ENCODE data around the gene ABCA8. TPM values are rescaled to one million over a fixed set of nuclear protein-coding genes. Genes with fewer than 3 reads are reported as not detected.
A peak's percentile ranks its signal among the peaks of the same experiment; 100 is the strongest.

The ABCA8 gene
- total and polyA plus RNA-seq, 10 of the 15 experiments (the other 5 are each of a cell fraction or from before 2014, with no cell fraction given) = 0.05 to 0.15 TPM; not detected in 8

DNA sequence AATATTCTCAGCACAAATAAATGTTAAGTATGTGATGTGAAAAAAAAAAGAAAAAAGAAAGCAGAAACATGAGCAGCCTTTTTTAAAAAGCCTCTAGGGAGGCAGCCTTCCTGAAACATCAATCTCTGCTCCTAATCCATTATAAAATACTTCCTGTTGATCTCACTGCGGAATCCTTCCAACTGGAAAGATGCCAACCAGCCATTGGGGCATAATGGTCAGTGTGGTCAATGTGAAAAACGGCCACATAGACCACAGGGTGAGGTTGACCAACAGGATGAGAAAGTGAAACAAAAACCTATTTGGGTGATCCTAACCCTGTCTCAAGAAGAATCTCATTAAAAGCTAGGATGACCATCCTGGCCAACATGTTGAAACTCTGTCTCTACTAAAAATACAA, 26.1 kb upstream of the ABCA8 start (continued):
- TF ChIP-seq, protein P1, sequence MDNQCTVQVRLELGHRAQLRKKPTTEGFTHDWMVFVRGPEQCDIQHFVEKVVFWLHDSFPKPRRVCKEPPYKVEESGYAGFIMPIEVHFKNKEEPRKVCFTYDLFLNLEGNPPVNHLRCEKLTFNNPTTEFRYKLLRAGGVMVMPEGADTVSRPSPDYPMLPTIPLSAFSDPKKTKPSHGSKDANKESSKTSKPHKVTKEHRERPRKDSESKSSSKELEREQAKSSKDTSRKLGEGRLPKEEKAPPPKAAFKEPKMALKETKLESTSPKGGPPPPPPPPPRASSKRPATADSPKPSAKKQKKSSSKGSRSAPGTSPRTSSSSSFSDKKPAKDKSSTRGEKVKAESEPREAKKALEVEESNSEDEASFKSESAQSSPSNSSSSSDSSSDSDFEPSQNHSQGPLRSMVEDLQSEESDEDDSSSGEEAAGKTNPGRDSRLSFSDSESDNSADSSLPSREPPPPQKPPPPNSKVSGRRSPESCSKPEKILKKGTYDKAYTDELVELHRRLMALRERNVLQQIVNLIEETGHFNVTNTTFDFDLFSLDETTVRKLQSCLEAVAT (IDR thresholded peaks at IDR 0.05) = peak; percentile 46; the same call in 1 of the 2 replicates
- TF ChIP-seq ETV6 (conservative IDR thresholded peaks at IDR 0.05 in 1 of 2, IDR thresholded peaks at IDR 0.05 in 1 of 2; ENCODE audit: borderline replicate concordance in 1 of 2, low read depth in 1 of 2) (no peak), YY1 (IDR thresholded peaks at IDR 0.05; ENCODE audit: low read depth, low read length) (no peak), IKZF1 (conservative IDR thresholded peaks at IDR 0.05) (peak; percentile 71), RUNX3 (IDR thresholded peaks at IDR 0.05; ENCODE audit: low read length) (peak; percentile 77), STAT1 (conservative IDR thresholded peaks at IDR 0.05) (no peak), SREBF1 (IDR thresholded peaks at IDR 0.05; ENCODE audit: low read length) (no peak), RCOR1 (conservative IDR thresholded peaks at IDR 0.05; ENCODE audit: low read depth, low read length) (no peak), ZBTB33 (IDR thresholded peaks at IDR 0.05) (no peak), MEF2B (IDR thresholded peaks at IDR 0.05; ENCODE audit: partially characterized antibody, poor library complexity, severe bottlenecking) (no peak), CEBPB (IDR thresholded peaks at IDR 0.05; ENCODE audit: borderline replicate concordance in 1 of 2, low read depth in 2 of 2, low read length in 2 of 2) (no peak), POLR2A (IDR thresholded peaks at IDR 0.05; ENCODE audit: low read depth, low read length) (no peak), PBX3 (IDR thresholded peaks at IDR 0.05; ENCODE audit: insufficient replicate concordance, low read depth, low read length) (no peak), NFXL1 (IDR thresholded peaks at IDR 0.05; ENCODE audit: borderline replicate concordance) (no peak), ZNF207 (IDR thresholded peaks at IDR 0.05; ENCODE audit: borderline replicate concordance) (no peak), JUND (IDR thresholded peaks at IDR 0.05; ENCODE audit: low read depth, low read length) (no peak)
- TF ChIP-seq, protein P2, sequence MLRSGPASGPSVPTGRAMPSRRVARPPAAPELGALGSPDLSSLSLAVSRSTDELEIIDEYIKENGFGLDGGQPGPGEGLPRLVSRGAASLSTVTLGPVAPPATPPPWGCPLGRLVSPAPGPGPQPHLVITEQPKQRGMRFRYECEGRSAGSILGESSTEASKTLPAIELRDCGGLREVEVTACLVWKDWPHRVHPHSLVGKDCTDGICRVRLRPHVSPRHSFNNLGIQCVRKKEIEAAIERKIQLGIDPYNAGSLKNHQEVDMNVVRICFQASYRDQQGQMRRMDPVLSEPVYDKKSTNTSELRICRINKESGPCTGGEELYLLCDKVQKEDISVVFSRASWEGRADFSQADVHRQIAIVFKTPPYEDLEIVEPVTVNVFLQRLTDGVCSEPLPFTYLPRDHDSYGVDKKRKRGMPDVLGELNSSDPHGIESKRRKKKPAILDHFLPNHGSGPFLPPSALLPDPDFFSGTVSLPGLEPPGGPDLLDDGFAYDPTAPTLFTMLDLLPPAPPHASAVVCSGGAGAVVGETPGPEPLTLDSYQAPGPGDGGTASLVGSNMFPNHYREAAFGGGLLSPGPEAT (IDR thresholded peaks at IDR 0.05; ENCODE audit: low read depth) = no peak
- TF ChIP-seq, protein P3, sequence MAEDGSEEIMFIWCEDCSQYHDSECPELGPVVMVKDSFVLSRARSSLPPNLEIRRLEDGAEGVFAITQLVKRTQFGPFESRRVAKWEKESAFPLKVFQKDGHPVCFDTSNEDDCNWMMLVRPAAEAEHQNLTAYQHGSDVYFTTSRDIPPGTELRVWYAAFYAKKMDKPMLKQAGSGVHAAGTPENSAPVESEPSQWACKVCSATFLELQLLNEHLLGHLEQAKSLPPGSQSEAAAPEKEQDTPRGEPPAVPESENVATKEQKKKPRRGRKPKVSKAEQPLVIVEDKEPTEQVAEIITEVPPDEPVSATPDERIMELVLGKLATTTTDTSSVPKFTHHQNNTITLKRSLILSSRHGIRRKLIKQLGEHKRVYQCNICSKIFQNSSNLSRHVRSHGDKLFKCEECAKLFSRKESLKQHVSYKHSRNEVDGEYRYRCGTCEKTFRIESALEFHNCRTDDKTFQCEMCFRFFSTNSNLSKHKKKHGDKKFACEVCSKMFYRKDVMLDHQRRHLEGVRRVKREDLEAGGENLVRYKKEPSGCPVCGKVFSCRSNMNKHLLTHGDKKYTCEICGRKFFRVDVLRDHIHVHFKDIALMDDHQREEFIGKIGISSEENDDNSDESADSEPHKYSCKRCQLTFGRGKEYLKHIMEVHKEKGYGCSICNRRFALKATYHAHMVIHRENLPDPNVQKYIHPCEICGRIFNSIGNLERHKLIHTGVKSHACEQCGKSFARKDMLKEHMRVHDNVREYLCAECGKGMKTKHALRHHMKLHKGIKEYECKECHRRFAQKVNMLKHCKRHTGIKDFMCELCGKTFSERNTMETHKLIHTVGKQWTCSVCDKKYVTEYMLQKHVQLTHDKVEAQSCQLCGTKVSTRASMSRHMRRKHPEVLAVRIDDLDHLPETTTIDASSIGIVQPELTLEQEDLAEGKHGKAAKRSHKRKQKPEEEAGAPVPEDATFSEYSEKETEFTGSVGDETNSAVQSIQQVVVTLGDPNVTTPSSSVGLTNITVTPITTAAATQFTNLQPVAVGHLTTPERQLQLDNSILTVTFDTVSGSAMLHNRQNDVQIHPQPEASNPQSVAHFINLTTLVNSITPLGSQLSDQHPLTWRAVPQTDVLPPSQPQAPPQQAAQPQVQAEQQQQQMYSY (CRISPR knock-in tag; IDR thresholded peaks at IDR 0.05) = no peak

Data from GM12878 (cell line).